ENCODE data around the gene JAKMIP2.

JAKMIP2 gene

GRCh38 chr5:147693233-147693632, 89.3 kb downstream of the JAKMIP2 start:
- DNase-seq: no peak

GRCh38 chr5:147691130-147691529, 91.4 kb downstream of the JAKMIP2 start:
- DNase-seq: no peak

- no peak for DNase-seq
Measured at GRCh38 chr5:147690595-147690994, 91.9 kb downstream of the JAKMIP2 start.

- no peak for DNase-seq
Measured at GRCh38 chr5:147689426-147689825, 93.1 kb downstream of the JAKMIP2 start.

GRCh38 chr5:147688656-147689356, 93.7 kb downstream of the JAKMIP2 start:
- no peak for DNase-seq

GRCh38 chr5:147687118-147687517, 95.4 kb downstream of the JAKMIP2 start:
- DNase-seq: no peak

- no peak for DNase-seq
Measured at GRCh38 chr5:147686421-147686820, 96.1 kb downstream of the JAKMIP2 start.

- no peak for DNase-seq
Measured at GRCh38 chr5:147685993-147686392, 96.5 kb downstream of the JAKMIP2 start.

GRCh38 chr5:147675168-147675567, 107.4 kb downstream of the JAKMIP2 start:
- no peak for DNase-seq

- DNase-seq: no peak
Measured at GRCh38 chr5:147674411-147674810, 108.1 kb downstream of the JAKMIP2 start.

- no peak for DNase-seq
Measured at GRCh38 chr5:147673791-147674190, 108.7 kb downstream of the JAKMIP2 start.

- no peak for DNase-seq
Measured at GRCh38 chr5:147673266-147673665, 109.3 kb downstream of the JAKMIP2 start.

GRCh38 chr5:147671365-147671764, 111.2 kb downstream of the JAKMIP2 start:
- no peak for DNase-seq

- DNase-seq: no peak
Measured at GRCh38 chr5:147670815-147671214, 111.7 kb downstream of the JAKMIP2 start.

GRCh38 chr5:147669169-147669869, 113.2 kb downstream of the JAKMIP2 start:
- DNase-seq: no peak

GRCh38 chr5:147668385-147668784, 114.1 kb downstream of the JAKMIP2 start:
- no peak for DNase-seq

GRCh38 chr5:147667363-147667762, 115.2 kb downstream of the JAKMIP2 start:
- DNase-seq: no peak

GRCh38 chr5:147666419-147666818, 116.1 kb downstream of the JAKMIP2 start:
- DNase-seq: no peak

- no peak for DNase-seq
Measured at GRCh38 chr5:147661541-147661940, 121.0 kb downstream of the JAKMIP2 start.

GRCh38 chr5:147659166-147659929, 123.2 kb downstream of the JAKMIP2 start:
- no peak for DNase-seq

GRCh38 chr5:147658293-147658932, 124.1 kb downstream of the JAKMIP2 start:
- no peak for DNase-seq

GRCh38 chr5:147648597-147648996, 133.9 kb downstream of the JAKMIP2 start:
- DNase-seq: no peak

- DNase-seq: no peak
Measured at GRCh38 chr5:147645197-147645596, 137.3 kb downstream of the JAKMIP2 start.

All from NCI-H187 (cell line).